GM19193 (cell line): ENCODE results near the gene NFS1.

Experiments
- POLR2A ChIP-seq: IDR thresholded peaks from 4 replicates; pipeline ENCODE4 v1.6.1; 2011; ENCODE audit not compliant: insufficient read depth, insufficient read length; ENCODE audit errors: extremely low read depth

NFS1 gene

DNA sequence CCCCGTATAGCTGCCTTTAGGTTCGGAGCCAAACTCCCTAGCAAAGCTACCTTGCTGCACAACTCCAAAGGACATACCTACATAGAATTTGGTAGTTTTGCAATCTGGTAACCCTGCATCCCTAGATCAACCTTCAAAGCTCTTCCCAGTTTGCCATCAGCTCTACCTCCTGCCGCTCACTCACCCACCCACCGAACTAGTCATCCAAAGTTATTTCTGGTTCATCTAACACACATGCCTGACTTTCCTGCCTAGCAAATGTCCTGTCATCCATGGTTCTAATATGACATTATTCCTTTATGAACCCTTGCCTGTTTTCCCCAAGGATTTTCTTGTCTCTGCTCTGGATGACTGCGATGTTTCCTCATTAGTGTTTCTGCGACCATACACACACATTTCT lies 61.9 kb downstream of the NFS1 start:
- TF ChIP-seq POLR2A = no peak

DNA sequence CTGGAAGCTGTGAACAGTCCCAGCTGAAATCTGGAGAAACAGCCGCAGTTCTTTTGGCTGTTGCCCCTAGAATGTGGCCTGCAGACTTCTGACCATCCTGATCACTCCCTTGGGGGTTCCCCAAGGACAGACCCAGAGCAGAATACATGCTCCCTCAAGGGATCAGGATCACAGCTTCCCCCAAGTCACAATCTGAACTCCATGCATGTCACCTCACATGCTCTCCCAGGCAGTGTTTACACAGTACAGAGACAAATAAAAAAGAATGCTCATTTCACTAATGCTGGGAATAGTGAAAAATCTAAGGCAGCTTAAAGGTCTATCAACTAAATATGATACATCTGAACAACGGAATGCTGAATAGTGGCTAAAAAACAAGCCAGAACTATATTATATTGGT lies 63.1 kb downstream of the NFS1 start:
- TF ChIP-seq POLR2A = no peak

DNA sequence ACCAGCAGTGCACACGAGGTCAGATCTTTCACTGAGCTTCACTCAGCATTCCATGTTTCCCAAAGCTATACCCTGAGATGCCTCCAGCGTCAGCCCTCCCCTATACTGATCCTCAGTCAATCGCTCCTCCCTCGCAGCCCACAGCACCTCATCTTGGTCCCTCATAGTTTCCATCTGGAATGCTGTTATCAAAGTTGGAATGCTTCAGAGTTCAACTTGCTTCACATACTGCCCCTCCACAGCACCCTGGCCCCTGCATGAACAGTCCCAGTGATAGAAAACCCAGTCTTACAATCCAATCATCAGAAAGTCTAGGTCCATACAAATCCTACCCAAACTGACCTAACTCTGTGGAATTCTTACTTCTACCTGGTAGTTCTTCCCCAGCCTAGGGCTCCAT lies 63.5 kb downstream of the NFS1 start:
- no peak for TF ChIP-seq POLR2A

DNA sequence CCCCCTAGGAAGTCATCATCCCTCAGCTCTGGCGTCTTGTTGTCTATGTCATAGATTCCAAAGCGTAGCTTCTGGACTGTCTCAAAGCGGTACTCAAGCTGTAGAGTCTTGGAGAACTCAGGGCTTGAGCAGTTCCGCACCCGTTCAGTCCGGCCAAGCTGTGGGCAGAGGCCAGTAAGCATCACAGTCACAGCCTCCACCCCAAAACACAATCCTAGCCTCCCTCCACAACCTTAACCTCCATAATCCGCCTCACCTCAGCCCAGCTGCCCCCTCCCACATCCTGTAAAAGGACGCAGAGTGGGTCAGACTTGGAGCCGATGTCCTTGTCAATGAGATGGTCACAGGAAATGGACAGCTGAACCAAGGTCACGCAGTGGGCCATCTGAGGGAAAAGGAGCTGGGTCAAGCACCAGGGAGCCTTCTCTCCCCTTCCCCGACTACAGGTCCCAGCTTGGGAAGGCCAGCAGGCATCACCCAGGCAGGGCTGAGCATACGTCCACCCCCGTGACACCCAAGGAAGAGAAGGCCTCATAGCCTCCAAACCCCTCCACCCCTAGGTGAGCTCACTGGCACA lies 66.5 kb downstream of the NFS1 start:
- TF ChIP-seq POLR2A = no peak

DNA sequence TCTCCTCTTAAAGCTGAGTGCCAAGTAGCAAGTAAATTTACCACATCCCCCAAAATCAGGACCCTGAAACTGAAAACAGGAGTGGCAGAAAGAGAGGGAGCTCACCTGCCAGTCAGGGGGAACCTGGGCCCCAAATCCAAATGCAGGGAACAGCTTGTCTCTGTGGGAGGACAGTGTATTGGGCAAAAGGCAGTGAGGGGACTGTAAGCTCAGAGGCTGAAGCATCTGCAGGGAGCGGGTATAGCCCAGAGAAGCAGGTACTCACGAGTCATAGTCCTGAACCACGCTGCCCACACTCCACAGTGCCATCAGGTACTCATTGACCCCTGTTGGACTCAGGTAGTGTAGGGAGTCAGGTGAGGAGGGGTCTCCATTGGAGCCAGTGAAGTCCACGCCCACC lies 68.5 kb downstream of the NFS1 start:
- no peak for TF ChIP-seq POLR2A

DNA sequence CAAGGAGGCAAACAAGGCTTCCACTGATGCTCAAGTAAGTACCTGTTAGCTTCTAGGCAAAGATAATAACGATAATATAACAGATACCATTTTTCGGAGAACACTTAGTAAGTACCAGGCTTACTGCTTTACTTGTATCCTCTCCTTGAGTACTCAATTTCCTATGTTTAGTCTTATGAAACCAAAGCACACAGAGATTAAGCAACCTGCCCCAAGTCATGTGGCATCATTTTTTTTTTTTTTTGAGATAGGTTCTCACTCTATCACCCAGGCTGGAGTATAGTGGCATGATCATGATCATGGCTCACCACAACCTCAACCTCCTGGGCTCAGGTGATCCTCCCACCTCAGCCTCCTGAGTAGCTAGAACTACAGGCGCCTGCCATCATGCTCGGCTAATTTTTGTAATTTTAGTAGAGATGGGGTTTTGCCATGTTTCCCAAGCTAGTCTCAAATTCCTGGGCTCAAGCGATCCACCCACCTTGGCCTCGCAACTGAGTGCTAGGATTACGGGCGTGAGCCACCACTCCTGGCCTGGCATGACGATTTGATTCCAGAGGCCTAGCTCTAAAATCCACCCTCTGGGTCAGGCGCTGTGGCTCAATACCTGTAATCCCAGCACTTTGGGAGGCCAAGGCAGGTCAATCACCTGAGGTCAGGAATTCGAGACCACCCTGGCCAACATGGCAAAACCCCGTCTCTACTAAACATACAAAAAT lies 69.6 kb downstream of the NFS1 start:
- TF ChIP-seq POLR2A = no peak

DNA sequence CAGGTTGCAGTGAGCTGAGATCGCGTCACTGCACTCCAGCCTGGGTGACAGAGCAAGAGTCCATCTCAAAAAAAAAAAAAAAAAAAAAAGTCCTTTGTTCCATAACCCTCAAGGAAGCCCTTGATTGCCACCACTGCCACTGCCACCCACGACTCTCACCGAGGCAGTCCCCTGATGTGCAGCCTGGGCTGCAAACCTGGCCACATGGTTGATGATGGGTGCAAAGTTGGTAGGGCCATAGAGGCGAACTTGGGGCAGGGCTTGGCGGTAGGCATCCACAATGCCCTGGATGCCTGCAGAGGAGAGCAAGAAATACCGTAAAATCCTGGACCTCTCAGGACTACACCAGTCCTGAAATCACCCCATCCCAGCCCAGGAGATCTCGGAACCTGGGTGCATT lies 72.0 kb downstream of the NFS1 start:
- TF ChIP-seq POLR2A = no peak

DNA sequence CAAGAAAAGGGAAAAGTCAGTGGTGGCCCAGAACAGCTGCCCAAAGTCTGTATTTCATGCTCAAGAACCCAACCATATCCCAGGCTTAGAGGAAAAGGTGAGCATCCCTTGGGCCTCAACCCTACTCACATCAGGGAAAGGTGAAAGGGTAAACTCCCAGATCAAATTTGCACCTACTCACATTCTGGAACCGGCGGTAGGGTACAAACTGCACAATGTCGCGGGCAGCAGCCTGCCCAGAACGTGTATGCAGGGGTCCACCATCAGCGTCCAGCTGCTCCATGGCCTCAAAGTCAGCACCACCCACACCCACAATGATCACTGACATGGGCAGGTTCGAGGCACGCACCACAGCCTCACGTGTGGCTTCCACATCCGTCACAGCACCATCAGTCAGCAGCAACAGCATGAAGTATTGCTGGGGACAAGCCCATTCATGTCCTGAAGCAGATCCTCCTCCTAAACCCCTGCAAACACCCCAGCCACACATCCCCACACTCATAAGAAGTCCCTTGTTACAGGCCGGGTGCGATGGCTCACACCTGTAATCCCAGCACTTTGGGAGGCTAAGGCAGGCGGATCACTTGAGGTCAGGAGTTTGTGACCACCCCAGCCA lies 72.7 kb downstream of the NFS1 start:
- no peak for TF ChIP-seq POLR2A

DNA sequence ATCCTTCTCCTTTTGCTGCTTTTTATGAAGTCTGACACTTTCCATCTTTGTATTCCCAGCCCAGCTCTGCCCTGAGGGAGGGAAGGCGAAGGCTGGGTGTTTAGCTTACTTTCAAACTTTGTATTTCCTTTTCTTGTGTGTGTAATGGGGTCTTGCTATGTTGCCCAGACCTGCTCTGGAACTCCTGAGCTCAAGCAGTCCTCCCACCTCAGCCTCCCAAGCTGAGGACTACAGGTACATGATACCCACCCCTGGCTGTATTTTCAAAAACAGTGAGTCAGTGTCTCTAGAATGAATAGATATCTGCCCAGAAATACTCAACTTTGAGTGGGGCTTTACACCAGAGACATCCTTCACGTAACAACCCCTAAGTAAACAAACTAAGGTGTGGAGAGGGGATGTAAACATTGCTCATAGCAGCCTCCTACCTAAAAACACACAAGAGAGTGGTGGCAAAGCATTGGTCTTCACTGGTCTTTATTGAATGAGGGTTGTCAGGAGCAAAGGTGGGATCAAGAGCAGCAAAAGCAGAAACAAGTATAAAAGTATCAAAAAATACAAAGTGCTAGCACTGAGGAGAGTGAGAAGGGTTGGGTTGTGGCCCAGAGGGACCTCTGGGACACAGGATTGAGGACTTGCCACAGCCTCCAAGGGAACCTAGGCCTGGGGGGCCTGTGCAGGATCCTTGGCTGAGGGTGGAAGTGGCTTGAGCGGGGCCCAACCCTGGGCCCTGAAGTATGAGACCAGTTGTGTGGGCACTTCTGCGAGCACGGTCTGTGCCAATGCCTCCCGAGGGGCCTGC lies 73.4 kb downstream of the NFS1 start:
- TF ChIP-seq POLR2A = no peak

DNA sequence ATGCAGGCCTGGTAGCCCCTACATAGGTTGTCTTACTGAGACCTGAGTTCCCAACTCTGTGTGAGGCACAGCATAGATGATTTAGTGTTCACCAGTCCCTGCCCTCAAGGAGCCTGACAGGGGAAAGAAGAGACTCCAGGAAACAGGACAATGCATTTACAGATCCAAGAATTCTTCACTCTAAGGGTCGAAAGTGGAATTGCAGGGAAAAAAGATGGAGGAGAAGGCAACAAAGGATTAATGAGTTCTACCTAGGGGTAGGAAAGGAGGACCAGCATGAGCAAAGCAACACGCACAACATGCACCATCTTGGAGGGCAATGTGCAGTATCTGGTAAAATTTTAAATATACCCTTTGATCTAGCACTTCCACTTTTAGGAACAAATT lies 77.6 kb downstream of the NFS1 start:
- TF ChIP-seq POLR2A = no peak

DNA sequence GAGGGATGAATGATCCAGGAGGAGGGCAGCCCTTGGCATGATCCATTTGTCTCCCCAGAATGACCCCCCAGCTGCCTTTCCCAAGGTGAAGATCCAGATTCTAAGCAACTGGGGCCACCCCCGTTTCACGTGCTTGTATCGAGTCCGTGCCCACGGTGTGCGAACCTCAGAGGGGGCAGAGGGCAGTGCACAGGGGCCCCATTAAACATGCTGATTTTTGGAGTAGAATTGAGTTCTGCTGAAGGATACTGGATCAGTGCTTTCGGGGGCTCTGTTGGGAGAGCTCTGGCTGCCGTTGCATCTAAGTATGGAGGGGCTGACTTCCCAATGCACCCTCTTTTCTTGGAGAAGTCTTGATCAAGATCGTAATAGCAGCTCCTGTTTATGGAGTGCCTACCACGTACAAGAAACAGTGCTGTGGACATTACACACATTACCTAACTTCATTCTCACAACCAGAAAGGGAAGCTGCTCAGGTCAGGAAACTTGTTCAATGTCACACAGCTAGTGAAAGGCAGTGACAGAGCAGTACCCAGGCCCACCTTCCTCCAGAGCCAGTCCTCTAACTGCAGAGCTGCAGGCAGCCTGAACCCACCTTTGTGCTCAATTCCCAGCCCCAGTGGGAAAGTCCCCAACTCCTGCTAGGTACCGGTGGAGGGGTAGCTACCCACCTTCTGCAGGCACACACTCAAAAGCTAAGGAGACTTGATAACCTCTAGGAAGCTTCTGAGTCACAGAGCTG lies 78.2 kb downstream of the NFS1 start:
- no peak for TF ChIP-seq POLR2A

DNA sequence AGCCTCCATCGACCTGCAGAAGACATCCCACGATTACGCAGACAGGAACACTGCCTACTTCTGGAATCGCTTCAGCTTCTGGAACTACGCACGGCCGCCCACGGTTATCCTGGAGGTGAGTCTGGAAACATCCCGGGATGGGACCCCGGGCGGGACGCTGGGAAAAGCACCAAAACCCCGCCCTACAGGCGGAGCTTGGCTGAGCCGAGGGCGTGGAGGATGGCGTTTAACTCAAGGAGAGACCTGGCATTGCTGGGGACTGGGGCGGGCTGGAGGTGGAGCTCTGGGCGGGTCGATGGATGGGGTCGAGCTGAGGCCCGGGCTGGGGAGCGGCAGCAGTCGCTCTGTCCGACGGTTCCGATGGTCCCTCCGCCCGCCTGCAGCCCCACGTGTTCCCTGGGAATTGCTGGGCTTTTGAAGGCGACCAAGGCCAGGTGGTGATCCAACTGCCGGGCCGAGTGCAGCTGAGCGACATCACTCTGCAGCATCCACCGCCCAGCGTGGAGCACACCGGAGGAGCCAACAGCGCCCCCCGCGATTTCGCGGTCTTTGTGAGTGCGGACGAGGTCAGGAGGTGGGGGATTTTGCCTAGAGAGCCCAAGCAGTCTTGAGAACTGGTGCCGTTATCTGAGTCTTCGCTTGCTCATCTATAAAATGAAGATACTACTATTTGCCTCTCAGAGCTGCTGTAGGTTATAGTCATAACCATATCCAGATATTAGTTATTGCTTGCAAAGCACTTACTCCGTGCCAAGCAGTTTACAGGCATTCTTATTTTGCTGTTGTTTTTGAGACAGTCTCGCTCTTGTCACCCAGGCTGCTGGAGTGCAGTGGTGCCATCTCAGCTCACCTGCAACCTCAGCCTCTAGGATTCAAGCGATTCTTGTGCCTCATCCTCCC lies 79.7 kb downstream of the NFS1 start:
- no peak for TF ChIP-seq POLR2A

DNA sequence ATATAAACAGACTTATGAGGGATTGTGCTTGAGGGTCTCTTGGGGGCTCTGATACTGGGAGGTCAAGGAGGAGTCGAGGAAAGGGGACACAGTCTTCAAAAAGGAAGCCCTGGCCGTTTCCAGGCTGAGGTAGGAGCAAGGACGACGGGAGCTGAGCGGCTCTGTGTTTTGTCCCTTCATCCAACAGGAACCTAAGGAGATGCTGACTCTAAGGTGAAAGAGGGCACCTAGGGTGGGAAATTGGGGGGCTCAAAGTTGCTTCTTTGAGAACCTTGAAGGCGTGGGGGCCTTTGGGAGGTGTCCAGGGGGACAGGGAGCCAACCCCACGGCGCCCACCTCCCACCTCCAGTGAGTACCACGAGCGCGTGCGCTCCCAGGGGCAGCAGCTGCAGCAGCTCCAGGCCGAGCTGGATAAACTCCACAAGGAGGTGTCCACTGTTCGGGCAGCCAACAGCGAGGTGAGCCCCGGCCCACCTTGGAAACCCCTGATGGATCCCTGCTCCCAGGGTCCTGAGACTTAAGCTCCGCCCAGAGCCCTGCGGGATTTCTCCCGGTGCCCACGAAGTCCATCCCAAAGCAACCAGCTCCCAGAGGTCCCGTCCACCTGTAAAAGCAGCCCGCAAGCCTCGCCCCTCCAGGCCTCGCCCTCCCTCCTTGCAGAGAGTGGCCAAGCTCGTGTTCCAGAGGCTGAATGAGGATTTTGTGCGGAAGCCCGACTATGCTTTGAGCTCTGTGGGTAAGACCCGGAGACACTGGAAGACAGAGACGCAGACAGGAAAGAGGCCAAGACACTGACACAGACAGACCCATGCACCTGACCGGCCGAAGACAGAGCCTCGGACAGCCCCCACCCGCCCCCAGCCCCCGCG lies 80.7 kb downstream of the NFS1 start:
- no peak for TF ChIP-seq POLR2A
